ENCODE data around the gene BRD9. TPM values are rescaled to one million over a fixed set of nuclear protein-coding genes. Genes with fewer than 3 reads are reported as not detected.

The BRD9 gene
- total and polyA plus RNA-seq, 9 of the 15 experiments (the other 6 are each of a cell fraction or from before 2014, with no cell fraction given), result 2.4 to 68.7 (median 44.9) TPM

- TF ChIP-seq ARID4B (CRISPR knock-in tag; IDR thresholded peaks at IDR 0.05) (peak; percentile 99; the same call in 1 of the 2 replicates), UBTF (IDR thresholded peaks at IDR 0.05; ENCODE audit: borderline replicate concordance in 1 of 2, low read depth in 2 of 2, low read length in 2 of 2) (peak in 1 of 2 experiments; percentile 64; a peak in 1 of 4 replicates), GTF2E2 (tag; IDR thresholded peaks at IDR 0.05) (no peak), KDM2B (CRISPR knock-in tag; IDR thresholded peaks at IDR 0.05) (0 out of 2 replicates have a peak, but pooled peaks have one; percentile 8), POLR2B (IDR thresholded peaks at IDR 0.05; ENCODE audit: low read depth, partially characterized antibody) (peak; percentile 37), ZNF24 (IDR thresholded peaks at IDR 0.05) (0 out of 2 replicates have a peak, but pooled peaks have one; percentile 51), ZKSCAN1 (IDR thresholded peaks at IDR 0.05; ENCODE audit: low read depth, low read length) (0 out of 2 replicates have a peak, but pooled peaks have one; percentile 37), E2F8 (IDR thresholded peaks at IDR 0.05; ENCODE audit: low read depth, partially characterized antibody) (peak; percentile 60), E2F6 (IDR thresholded peaks at IDR 0.05; ENCODE audit: borderline replicate concordance in 1 of 2, extremely low read depth in 1 of 2, insufficient read depth in 1 of 2, insufficient read length in 1 of 2, low read depth in 1 of 2, low read length in 1 of 2, poor library complexity in 1 of 2, severe bottlenecking in 1 of 2) (peak; percentile 75 to 84), RFX7 (CRISPR knock-in tag; IDR thresholded peaks at IDR 0.05) (no peak), TRIM25 (IDR thresholded peaks at IDR 0.05; ENCODE audit: borderline replicate concordance) (no peak)
Observed at GRCh38 chr5:892394-893136, at the start of gene BRD9, which contains the start of gene TRIP13 (continued).

Data from K562 (cell line).